Activated CD8-positive, alpha-beta memory T cell treated with anti-CD3 and anti-CD28 coated beads for 1 hour (primary cell): Measurements from ENCODE around the gene PLA2G2A.
"Not testable (repeated sequence)": the region's sequence is repeated elsewhere in the genome, so short reads cannot be mapped to it uniquely, and the experiment has no call there.

ENCODE experiments used
- DNase-seq, 2 donors: peaks; one replicate each; pipeline ENCODE4 v3.0.0-alpha.2; 2020; ENCODE audit warnings: low read depth in 1 of 2; ENCODE audit errors: extremely low read depth in 1 of 2

Gene PLA2G2A, protein sequence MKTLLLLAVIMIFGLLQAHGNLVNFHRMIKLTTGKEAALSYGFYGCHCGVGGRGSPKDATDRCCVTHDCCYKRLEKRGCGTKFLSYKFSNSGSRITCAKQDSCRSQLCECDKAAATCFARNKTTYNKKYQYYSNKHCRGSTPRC

DNA sequence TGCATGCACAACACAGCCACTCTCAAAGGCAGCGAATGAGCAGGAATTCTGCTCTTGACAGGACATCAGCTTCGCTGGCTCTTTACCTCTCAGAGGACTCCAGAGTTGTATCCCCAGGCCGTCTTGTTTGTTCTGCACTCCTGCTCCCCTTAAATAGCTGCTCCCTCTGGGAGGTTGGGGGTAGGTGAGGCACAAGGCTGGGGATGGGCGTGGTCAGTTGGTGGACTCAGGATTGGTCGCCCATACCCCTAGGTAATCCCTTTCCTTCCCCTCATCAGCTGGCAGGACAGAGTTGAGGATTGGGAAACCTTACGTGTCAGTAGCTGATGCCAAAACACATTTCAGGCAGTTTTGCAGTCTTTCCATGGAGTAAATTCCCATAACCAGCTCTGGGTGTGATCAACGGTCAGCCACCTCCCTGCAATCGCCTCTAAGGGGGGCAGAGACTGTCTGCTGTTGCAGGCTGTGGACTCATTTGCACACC lies at the start of gene PLA2G2A:
PLA2G2A (minus strand) TSS at position 125 of the 484 bp plus-strand sequence. CDS start 845 bp downstream, outside the sequence.
- DNase-seq = no peak

DNA sequence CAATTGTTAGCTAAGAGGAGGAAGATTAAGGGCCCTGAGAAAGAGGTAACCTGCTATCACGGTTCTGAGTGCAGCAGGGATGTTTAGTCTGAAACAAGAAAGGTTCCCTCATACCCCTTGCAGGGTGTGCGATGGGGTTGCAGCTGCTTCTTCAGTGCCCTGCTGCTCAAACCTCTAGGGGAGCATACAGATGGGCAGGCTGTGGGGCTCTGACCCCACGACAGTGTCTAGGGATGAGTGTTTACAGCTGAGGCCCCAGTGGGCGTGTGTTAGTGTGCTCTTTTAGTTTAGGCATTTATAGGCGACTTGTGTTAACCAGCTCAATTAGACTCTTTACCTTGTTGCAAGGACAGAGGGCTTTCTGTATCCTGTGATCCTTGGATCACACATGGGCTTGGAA lies 49.3 kb upstream of the PLA2G2A start:
- no peak for DNase-seq

DNA sequence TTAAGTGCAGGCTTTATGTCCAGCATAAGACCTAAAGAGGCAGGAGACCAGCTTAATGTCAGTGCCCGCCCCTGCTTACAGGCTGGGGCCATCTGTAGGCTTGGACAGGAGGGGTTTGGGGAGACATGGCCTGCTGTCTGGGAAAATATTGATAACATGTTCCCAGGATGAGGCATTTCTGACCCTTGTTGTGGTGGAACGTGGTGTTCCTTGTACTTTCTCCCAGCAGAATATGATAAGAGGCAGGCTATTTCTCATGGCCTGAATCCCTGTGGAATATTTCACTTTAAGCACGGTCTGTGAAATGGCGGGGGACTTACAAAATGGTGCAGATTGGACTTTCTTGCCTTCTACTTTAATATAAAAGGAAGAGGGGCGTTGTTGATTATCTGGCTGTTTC lies 48.7 kb upstream of the PLA2G2A start:
- no peak for DNase-seq

DNA sequence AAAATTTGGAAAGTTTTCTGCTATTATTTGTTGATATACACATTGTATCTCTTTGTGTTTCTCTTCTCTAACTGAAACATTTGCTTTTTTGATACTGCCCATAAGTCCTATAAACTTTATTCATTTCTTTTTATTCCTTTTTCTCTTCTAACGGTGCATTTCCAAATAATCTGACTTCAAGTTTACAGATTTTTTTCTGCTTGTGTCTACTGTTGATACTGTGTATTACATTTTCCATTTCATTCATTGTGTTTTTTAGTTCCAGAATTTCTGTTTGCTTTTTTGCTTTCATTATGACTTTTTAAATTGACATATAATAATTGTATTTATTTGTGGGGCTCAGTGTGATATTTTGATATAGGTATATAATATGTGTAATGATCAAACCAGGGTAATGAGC lies 38.3 kb upstream of the PLA2G2A start:
- DNase-seq = no peak

DNA sequence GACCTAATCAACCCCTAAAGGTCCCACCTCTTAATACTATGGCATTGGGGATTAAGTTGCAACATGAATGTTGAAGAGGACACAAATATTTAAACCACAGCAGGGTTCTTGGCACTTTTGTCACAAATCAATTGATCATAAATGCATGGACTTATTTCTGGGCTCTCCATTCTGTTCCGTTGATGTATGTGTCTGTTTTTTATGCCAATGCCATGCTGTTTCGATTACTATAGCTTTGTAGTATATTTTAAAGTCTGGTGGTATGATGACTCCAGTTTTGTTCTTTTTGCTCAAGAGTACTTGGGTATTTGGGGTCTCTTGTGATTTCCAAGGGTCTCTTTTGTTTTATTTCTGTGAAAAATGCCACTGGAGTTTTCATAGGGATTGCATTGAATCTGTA lies 34.7 kb upstream of the PLA2G2A start:
- no peak for DNase-seq

DNA sequence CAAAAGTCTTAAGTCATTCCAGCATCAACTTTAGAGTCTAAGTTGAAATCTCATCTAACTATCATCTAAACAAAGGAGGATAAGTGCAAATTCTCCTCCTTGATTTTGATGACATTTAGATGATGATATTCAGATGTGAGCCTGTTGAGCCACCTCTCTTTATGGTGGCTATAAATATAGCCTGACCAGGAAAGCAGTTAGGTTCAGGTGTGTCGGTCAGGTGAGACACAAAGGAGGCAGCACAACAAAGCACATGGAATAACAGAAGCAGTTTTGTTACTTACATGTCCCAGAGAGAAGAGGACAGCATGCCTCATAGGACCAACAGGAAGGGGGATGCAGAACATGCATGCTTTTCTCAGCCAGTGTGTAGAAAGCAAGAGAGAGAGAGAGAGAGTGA lies 30.6 kb upstream of the PLA2G2A start:
- DNase-seq = no peak

DNA sequence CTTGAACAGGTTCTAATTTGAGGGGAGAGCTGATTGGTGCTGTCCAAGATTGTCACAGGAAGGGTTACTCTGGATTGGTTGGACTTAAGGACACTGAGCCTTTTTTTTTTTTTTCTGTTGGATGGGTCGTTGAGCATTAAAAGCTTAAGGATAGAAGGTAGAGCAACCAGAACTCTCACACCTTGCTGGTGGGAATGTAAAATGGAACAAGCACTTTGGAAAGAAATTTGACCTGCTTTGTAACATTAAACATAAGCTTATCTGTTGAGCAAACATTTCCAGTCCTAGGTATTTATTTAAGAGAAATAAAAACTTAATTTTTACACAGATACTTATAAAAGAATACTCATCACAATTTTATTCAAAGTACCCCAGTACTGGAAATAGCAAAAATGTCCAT lies 29.8 kb upstream of the PLA2G2A start:
- DNase-seq = no peak

DNA sequence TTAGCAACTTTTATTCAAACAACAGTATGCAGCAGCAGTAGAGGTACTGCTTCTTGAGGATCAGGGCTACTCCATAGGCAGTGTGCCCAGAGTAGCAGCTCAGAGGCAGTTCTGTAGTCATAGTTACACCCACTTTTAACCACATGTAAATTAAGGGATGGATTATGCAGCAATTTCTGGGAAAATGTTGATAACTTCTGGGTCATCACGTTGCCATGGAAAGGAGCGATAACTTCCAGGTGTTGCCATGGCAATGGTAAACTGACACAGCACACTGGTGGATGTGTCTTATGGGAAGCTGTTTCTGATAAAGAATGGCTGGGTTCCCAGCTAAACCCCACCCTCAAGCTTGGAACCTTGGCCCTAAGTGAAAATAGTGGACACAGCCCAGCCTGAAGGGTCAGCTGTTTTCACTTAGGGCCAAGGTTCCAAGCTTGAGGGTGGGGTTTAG lies 29.0 kb upstream of the PLA2G2A start:
- no peak for DNase-seq

DNA sequence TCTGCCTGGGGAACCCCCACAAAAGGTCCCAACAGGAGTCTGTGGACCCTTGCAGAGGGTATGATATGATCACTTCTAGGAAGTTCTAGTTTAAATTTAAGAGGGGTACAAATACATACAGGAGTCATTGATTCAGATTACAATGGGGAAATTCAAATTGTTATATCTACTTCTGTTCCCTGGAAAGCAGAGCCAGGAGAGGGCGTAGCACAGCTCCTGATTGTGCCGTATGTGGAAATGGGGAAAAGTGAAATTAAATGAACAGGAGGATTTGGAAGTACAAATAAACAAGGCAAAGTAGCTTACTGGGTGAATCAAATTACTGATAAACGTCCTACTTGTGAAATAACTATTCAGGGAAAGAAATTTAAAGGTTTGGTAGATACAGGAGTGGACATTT lies 19.4 kb upstream of the PLA2G2A start:
- DNase-seq = not testable (repeated sequence)

DNA sequence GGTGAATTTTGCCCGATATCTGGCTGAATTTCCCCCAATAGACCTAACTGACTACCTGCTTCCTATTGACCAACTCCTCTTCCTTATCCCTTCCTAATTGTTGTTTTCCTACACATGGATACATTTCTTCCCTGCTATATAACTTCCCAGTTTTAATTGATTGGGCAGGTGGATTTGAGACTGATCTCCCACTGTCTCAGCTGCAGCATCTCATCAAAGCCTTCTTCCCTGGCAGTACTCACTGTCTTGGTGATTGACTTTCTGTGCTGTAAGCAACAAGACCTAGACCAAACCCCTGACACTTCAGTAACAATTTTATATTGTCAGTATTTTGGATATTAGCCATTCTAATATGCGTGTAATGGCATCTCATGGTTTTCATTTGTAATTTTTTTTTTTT lies 11.3 kb upstream of the PLA2G2A start:
- DNase-seq = no peak

DNA sequence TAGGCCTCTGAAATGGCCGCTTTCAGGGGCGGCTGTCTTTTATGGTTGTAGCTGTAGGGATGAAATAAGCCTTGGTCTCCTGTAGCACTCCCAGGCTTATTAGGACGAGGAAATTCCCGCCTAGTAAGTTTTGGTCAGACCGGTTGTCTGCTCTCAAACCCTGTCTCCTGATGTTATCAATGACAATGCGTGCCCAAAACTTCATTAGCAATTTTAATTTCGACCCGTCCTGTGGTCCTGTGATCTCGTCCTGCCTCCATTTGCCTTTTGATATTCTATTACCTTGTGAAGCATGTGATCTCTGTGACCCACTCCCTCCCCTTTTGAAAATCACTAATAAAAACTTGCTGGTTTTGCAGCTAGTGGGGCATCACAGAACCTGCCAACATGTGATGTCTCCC lies 10.8 kb upstream of the PLA2G2A start:
- not testable (repeated sequence) for DNase-seq

DNA sequence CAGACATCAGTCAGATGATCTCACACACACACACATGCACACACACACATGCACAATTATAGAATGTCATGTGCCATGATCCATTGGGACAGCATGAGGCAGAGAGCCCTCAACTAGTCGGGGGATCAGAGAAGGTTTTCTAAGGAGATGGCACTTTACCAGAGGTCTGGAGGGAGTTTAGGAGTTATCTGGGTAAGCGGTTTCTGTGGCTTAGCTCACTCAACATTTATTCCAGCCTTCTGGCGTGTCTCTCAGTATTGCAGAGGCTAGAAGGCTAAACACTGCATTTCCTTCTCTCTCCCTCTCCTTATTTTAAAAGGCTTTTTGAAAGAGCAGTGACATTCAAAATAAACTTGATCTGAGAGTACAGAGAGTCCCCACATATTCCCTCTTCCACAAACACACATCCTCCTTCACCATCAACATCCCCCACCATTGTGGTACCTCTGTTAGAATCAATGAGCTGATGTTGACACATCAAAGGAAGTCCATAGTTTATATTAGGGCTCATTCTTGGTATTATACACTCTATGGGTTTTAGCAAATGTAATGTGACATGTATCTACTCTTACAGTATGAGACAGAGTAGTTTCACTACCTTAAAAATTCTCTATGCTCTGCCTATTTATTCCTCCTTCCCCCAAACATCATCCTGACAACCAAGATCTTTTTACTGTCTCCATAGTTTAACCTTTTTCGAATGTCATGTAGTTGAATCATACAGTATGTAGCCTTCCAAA lies 9.0 kb upstream of the PLA2G2A start:
- DNase-seq = no peak

DNA sequence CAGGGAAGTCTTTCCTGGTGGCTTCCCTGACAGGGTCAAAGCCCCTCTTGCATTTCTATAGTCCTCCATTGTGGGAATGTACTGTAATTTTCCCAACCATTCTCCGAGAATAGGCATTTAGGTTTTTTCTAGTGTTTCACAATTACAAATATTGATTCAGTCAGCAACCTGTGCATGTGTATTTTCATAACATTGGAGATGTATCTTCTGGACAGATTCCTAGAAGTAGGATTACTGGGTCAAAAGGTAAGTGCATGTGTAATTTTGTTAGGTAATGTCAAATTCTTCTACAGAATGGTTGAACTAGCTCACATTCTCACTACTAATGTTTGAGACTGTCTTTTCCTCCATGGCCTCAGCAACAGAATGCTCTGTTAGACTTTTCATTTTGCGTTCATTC lies 8.3 kb upstream of the PLA2G2A start:
- no peak for DNase-seq

DNA sequence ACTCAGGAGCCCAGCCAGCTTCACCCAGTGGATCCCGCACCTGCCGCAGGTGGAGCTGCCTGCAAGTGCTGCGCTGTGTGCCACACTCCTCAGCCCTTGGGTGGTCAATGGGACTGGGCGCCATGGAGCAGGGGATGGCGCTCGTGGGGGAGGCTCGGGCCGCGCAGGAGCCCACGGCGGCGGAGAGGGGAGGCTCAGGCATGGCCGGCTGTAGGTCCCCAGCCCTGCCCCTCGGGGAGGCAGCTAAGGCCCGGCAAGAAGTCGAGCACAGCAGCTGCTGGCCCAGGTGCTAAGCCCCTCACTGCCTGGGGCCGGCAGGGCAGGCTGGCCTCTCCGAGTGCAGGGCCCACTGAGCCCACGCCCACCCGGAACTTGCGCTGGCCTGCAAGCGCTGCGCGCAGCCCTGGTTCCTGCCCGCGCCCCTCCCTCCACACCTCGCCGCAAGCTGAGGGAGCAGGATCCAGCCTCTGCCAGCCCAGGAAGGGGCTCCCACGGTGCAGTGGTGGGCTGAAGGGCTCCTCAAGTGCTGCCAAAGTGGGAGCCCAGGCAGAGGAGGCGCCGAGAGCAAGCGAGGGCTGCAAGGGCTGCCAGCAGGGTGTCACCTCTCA lies 5.1 kb upstream of the PLA2G2A start:
- DNase-seq = not testable (repeated sequence)

DNA sequence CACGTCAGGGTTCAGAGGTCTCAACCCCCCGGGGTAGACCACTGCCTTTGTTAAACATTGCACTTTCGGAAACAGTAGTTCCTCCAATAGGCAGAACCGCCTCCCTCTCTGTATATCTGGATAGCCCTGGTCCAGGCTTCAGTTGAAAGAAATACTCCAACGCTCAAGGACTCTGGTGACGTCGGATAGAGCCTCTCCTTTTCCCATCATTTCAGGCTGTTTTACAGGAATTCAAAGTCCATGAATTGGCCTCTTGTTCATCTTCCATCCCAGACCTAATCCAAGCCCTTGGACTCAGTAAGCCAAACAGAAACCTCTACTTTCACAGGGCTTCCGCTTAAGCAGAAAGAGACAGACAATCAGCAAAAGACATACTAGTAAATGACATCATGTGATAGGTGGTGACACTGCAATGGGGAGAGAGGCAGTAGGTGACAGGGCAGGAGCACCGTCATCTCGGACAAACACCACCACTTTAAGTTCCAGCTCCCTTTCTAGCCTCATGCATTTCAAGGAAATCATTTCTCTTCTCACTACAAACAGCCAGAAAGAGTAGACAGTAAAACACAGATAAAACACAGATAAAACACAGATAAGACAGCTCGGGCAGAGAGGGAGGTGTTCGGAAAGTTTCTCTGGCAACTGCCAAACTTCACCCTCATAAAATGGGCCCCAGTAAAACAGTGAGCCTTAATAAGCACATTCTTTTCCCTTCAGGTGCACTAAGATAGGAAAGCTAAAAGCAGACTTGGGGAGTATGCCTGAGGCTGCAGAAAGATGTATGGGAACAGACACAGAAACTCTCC lies 2.3 kb upstream of the PLA2G2A start:
- no peak for DNase-seq

DNA sequence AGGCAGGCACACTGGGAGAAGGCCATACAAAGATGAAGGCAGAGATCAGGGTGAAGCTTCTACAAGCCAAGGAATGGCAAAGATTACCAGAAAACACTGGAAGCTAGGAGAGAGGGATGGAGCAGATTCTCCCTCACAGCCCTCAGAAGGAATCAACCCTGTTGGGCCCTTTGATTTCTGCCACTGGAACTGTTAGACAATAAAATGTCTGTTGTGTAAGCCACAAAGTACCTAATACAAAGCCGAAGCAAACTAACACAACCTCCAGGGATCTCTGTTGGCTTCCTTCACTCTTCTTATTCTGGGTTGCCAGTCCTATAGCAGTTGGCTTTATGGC lies 1.7 kb upstream of the PLA2G2A start:
- no peak for DNase-seq

DNA sequence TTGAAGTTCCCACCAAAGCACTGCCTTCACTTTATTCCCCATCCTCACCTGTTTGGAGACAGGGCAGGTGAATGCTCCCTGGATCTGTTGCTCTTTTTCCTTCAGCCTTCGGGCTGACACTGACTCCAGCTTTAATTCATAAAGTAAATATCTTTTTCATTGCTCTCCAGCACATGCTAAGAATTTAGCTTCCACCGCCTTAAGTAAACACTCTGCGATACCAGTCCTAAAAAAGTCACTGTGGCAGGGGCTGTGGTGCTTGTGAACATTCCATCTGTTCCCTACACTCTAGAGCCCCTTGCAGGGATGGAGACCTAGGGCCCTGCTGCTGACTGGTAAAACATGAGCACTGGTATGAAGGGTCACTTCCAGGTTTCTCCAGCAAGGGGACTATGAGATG lies 896 bp upstream of the PLA2G2A start:
- DNase-seq = no peak

DNA sequence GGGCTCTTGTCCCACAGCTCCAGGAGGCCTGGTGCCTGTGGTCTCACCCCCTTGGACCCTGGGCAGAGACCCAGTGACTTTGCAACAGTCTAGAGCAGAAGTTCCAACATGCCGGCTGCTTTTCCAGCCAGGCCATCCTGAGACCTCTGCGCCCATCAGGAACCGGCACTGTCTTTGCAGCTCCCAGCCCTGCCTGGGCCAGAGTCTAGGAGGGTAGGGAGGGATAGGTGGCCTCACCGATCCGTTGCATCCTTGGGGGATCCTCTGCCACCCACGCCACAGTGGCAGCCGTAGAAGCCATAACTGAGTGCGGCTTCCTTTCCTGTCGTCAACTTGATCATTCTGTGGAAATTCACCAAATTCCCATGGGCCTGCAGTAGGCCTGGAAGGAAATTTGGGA lies 1.3 kb downstream of the PLA2G2A start:
- no peak for DNase-seq

DNA sequence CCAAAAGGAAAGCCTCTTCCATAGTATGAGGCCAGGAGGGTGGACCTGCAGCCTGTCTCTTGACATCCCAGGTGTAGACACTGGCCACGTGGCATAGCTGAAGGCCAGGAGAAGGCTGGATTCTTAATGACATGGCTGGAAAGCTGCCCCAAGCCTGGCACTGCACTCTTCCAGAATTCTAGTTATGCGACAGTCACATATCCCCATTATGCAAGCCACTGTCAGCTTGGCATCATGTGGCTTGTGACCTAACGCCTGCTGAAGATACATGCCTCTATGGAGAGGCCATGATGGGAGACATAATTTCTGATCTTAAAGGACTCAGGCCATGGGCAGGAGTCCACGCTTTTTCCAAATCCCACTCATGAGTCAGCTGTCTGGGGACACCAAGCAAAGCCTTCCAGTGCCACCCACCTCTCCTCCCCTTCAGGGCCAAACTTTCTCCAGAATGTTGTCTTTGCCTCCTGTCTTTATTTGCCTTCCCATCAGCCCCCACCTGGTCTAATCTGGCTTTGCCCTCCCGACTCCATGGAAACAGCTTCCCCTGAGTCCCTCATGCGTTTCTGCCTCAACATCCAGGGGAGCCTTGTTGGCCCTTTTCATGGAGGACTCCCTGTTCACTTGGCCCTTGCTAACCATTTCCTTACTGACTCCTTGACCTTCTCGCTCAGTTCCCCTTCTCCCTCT lies 3.0 kb downstream of the PLA2G2A start:
- no peak for DNase-seq

DNA sequence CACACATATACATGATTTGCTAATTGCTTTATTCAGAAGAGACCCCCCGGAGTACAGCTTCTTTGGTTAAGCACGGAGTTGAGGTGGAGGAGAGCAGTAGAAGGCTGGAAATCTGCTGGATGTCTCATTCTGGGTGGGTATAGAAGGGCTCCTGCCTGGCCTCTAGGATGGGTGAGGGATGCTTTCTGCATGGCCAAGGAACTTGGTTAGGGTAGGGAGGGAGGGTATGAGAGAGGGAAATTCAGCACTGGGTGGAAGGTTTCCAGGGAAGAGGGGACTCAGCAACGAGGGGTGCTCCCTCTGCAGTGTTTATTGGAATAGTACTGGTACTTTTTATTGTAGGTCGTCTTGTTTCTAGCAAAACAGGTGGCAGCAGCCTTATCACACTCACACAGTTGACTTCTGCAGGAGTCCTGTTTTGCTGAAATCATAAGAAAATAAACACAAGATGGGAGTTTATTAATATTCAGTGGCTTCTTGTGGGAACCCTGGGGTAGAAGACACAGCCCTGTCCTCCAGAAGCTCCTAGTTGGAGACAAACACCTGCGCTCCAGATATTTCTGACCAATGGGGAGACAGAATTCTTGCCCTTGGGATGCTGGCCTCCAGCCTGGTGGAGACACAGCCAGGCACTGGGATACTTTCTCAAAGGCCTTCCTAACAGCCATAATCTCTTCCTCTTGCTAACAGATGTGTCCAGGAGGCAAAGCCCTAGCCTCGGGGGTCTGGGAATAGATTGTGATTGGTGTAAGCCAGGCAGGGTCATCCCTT lies 3.8 kb downstream of the PLA2G2A start:
- DNase-seq = no peak
